NCI-H345 treated with DMSO at 0.1 percent for 48 hours (cell line): ENCODE data around the gene KCNK2.

Experiments used
- DNase-seq: peaks from one replicate; lab custom pipeline; 2025; ENCODE audit not compliant: unreplicated experiment; lab: John Stamatoyannopoulos, UW

KCNK2 gene

GRCh38 chr1:215095524-215095923 lies 13.0 kb downstream of the KCNK2 start:
- DNase-seq, result no peak

- DNase-seq, result no peak
Measured at GRCh38 chr1:215101511-215101910, 19.0 kb downstream of the KCNK2 start.

GRCh38 chr1:215104283-215104682 lies 21.7 kb downstream of the KCNK2 start:
- DNase-seq, result no peak

- DNase-seq, result no peak
Measured at GRCh38 chr1:215106067-215106466, 23.5 kb downstream of the KCNK2 start.

- DNase-seq, result no peak
Measured at GRCh38 chr1:215109171-215109570, 26.6 kb downstream of the KCNK2 start.

- DNase-seq, result no peak
Measured at GRCh38 chr1:215111916-215112315, 29.4 kb downstream of the KCNK2 start.

GRCh38 chr1:215113776-215114153 lies 31.2 kb downstream of the KCNK2 start:
- DNase-seq, result no peak

- DNase-seq, result no peak
Measured at GRCh38 chr1:215114154-215114933, 31.8 kb downstream of the KCNK2 start.

GRCh38 chr1:215115760-215116159 lies 33.2 kb downstream of the KCNK2 start:
- no peak for DNase-seq

- DNase-seq, result no peak
Measured at GRCh38 chr1:215118081-215118480, 35.5 kb downstream of the KCNK2 start.

- no peak for DNase-seq
Measured at GRCh38 chr1:215119056-215119455, 36.5 kb downstream of the KCNK2 start.

- no peak for DNase-seq
Measured at GRCh38 chr1:215119719-215120365, 37.3 kb downstream of the KCNK2 start.

GRCh38 chr1:215128504-215128903 lies 46.0 kb downstream of the KCNK2 start:
- DNase-seq, result no peak

- no peak for DNase-seq
Measured at GRCh38 chr1:215131291-215131690, 48.8 kb downstream of the KCNK2 start.

GRCh38 chr1:215132156-215132555 lies 49.6 kb downstream of the KCNK2 start:
- DNase-seq, result no peak

GRCh38 chr1:215133532-215133931 lies 51.0 kb downstream of the KCNK2 start:
- no peak for DNase-seq

- no peak for DNase-seq
Measured at GRCh38 chr1:215137985-215138384, 55.4 kb downstream of the KCNK2 start.

- no peak for DNase-seq
Measured at GRCh38 chr1:215140135-215140534, 57.6 kb downstream of the KCNK2 start.

- no peak for DNase-seq
Measured at GRCh38 chr1:215141460-215141859, 58.9 kb downstream of the KCNK2 start.

GRCh38 chr1:215143497-215143896 lies 61.0 kb downstream of the KCNK2 start:
- no peak for DNase-seq

GRCh38 chr1:215146240-215146975 lies 63.9 kb downstream of the KCNK2 start:
- DNase-seq, result no peak

GRCh38 chr1:215147024-215147423 lies 64.5 kb downstream of the KCNK2 start:
- no peak for DNase-seq
